ENCODE results near the gene IL1A.

- TF ChIP-seq CTCF (IDR thresholded peaks at IDR 0.05; ENCODE audit: insufficient read depth, low read depth, low read length) (no peak), EZH2 (IDR thresholded peaks at IDR 0.05; ENCODE audit: insufficient read depth, low read length) (no peak)
Observed at GRCh38 chr2:112728378-112729175, 55.7 kb downstream of the IL1A start.

Data from astrocyte (in vitro differentiated cells and primary cell).